LNCaP clone FGC (cell line): ENCODE data around the gene PCSK4.
A peak's percentile ranks its signal among the peaks of the same experiment; 100 is the strongest.
"Not testable (repeated sequence)": the region's sequence is repeated elsewhere in the genome, so short reads cannot be mapped to it uniquely, and the experiment has no call there.

ENCODE experiments used
- DNase-seq: peaks from one replicate; pipeline ENCODE4 v3.0.0-alpha.2; 2011; ENCODE audit warnings: low read depth
- H3K4me3 ChIP-seq: 2 replicates; pipeline ENCODE4 v1.5.1; 2011; ENCODE audit warnings: mild to moderate bottlenecking, low read depth, low read length, control low read depth
- TF ChIP-seq, protein P1 (sequence below): IDR thresholded peaks from 2 replicates; pipeline ENCODE4 v1.5.1; 2012; ENCODE audit warnings: mild to moderate bottlenecking; ENCODE audit not compliant: control insufficient read depth, insufficient read depth; ENCODE audit errors: extremely low read depth

Gene PCSK4

DNA sequence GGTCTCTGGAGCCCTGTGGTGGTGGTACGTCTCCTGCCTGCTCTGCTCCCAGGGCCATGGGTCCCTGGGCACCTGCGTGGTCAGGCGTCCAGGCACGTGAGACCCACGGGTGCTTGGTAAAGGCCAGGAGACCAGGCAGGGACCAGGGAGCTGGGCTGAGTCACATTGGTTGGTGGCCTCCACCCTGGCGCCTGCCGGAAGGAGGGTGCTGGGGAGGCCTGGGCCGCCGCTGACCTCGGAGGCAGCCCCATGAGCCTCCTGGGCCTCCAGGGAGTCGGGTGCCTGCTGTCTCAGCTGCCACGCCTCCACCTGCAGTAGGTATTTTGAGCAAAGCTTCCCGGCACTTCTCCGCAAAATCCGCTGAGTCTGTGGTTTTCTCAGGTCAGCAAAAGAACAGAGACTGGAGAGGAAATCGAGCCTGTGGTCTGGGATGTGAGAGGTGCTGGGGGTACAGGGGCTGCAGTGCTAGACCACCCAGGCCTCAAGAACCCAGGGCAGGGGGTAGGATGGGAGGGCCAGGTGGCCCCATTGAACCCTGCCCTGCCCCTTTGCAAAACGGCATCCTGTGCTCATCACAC lies 30.1 kb upstream of the PCSK4 start:
- DNase-seq: no peak
- H3K4me3 ChIP-seq: no peak overlapping the region
- TF ChIP-seq, protein P1, sequence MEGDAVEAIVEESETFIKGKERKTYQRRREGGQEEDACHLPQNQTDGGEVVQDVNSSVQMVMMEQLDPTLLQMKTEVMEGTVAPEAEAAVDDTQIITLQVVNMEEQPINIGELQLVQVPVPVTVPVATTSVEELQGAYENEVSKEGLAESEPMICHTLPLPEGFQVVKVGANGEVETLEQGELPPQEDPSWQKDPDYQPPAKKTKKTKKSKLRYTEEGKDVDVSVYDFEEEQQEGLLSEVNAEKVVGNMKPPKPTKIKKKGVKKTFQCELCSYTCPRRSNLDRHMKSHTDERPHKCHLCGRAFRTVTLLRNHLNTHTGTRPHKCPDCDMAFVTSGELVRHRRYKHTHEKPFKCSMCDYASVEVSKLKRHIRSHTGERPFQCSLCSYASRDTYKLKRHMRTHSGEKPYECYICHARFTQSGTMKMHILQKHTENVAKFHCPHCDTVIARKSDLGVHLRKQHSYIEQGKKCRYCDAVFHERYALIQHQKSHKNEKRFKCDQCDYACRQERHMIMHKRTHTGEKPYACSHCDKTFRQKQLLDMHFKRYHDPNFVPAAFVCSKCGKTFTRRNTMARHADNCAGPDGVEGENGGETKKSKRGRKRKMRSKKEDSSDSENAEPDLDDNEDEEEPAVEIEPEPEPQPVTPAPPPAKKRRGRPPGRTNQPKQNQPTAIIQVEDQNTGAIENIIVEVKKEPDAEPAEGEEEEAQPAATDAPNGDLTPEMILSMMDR: no peak

DNA sequence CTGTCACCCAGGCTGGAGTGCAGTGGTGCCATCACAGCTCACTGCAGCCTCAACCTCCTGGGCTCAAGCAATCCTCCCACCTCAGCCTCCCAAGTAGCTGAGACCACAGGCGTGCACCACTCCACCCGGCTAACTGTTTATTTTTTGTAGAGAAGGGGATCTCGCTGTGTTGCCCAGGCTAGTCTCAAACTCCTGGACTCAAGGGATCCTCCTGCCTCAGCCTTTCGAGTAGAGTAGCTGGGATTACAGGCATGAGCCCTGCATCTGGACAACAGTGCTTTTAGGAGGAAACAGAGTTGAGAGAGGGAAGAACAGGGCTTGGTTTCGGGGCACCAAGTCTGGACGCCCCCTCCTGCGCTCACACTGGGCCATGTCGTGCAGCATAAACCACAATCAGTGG lies 29.7 kb upstream of the PCSK4 start:
- not testable (repeated sequence) for H3K4me3 ChIP-seq

DNA sequence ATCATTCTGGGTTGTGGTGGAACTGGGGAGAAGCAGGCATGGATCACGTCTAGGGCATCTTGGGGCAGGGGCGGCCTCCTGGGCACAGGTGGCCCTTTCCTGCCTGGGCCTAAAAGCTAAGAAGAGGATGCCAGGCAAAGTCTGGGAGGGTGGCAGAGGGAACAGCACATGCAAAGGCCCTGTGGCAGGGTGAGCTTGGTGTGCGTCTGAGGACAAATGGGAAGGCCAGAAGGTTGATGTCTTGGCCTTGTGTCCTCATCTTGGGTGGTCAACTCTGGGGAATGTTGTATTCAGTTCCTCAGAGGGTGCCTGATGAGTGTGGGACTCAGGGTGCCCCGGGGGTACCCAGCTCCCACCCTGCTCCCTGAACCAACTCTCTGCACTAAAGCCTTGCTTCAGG lies 28.3 kb upstream of the PCSK4 start:
- TF ChIP-seq, protein P1: no peak
- DNase-seq: no peak
- no peak overlapping the region for H3K4me3 ChIP-seq

More for the DNA sequence above, 29.7 kb upstream of the PCSK4 start:
- not testable (repeated sequence) for DNase-seq

DNA sequence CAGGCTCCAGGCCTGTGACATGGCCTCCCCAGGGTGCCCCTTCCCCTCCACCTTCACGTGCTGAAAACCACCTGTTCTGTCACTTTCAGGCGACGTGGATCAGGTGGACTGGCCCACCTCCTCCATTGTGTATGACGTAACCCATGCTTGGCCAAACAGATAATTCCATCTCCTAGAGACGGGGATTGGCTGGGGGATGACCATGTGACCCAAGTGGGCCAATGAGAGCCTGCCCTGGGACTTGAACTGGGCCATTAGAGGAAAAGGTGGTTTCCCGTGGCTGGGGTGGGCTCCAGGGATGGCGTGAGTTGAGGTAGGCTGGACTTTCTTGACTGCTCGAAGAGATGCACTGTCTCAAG lies 26.2 kb upstream of the PCSK4 start:
- TF ChIP-seq, protein P1: no peak
- H3K4me3 ChIP-seq: no peak overlapping the region
- DNase-seq: no peak

DNA sequence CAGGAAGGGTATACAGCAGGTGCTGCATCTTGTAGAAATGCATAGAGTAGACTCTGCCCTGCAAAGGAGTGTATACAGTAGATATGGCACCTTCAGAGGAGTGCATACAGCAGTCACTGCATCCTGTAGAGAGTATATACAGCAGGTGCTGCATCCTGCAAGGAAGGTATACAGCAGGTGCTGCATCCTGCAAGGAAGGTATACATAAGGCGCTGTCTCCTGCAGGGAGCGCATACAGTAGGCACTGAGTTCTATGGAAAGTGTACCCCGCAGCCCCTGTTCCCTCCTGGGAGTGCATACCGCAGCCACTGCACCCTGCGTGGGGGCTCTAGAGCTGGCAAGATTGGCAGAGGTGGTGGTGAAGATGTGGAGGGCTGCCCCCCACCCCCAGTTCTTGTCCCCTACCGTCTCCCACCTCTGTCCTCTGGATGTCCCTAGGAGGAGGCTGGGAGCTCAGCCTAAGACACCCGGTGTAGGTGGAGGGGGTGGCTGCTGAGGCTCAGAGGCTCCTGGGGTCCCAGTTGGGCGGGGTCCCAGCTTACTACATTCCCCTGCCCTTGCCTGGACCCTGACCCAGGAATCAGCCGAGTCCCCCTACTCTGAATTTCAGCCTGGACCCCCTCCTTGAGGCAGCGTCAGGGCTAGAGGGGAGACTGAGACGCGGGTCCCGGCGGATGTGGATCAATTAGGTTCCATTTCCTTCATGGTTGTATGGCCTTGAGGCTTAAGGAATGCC lies 25.0 kb upstream of the PCSK4 start:
- TF ChIP-seq, protein P1: no peak
- DNase-seq: no peak
- no peak overlapping the region for H3K4me3 ChIP-seq

DNA sequence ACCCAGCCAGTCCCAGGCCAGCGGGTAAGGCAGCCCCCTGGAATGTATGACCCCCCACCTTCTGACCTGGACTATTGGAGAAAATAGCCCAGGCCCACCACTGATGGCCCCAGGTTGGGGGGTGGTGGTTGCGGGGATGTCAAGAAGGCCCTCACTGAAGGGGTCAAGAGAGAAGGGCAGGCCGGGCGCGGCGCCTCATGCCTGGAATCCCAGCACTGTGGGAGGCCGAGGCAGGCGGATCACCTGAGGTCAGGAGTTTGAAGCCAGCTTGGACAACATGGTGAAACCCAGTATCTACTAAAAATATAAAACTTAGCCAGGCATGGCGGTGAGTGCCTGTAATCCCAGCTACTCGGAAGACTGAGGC lies 24.1 kb upstream of the PCSK4 start:
- TF ChIP-seq, protein P1: no peak
- DNase-seq: no peak
- no peak overlapping the region for H3K4me3 ChIP-seq

DNA sequence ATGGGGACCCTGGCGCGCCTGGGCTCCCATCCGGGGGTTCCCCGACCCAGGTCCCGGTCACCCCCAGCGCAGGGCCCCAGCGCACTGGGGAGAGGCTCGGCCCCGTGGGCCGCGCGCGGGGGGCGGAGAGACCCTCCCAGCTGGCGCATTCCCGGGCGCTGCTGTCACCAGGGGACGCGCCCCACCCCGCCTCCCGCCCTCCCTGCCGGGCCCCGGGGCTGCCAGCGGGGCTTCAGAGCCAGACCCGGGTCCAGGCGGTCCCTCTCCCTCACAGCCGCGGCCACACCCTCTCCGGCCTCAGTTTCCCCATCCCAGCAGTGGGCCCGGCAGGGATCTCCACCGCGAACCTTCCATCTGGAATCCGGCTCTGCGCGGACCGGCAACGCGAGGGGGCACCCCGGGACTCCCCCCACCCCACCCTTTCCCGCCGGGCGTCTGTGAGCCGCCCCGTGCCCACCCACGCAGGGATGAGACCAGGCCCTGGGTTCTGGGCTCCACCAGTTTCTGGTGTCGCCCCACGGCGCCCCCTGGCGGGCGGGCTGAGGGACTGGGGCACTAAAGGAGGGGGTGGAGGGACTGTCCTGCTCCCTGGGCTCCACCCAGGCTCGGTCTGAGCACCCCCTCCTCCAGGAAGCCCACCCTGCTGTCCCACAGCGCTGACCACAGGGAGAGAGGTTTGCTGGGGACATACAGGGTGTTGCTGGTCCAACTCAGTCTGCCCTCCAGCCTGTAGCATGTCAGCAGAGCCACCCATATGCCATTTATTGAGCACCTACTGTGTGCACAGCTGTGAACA lies 23.5 kb upstream of the PCSK4 start:
- no peak overlapping the region for H3K4me3 ChIP-seq
- DNase-seq: no peak
- TF ChIP-seq, protein P1: peak; percentile 47
